A549 (cell line): Measurements from ENCODE around the gene RTN4RL2.

Experiments used
- CTCF ChIP-seq: fragments of >200 bp; sonication (Bioruptor Twin); formaldehyde crosslinking; IDR thresholded peaks from 3 replicates; pipeline ENCODE4 v1.5.1; 2016
- KDM1A ChIP-seq: fragments of 200-600 bp; sonication (generic); IDR thresholded peaks from 2 replicates; pipeline ENCODE4 v1.6.1; 2016; ENCODE audit warnings: low read depth, mild to moderate bottlenecking
- POLR2A ChIP-seq: IDR thresholded peaks from 2 replicates; pipeline ENCODE4 v1.6.1; 2012; ENCODE audit warnings: mild to moderate bottlenecking, low read length

GRCh38 chr11:57428643-57429042, 31.7 kb upstream of the RTN4RL2 start:
- TF ChIP-seq CTCF, result no peak
- TF ChIP-seq POLR2A, result no peak
- no peak for TF ChIP-seq KDM1A
